Measurements from ENCODE around the gene SPATA3. TPM values are rescaled to one million over a fixed set of nuclear protein-coding genes. Genes with fewer than 3 reads are reported as not detected.
A peak's percentile ranks its signal among the peaks of the same experiment; 100 is the strongest.

SPATA3 gene
- total and polyA plus RNA-seq, 2 donors (not counting 1 experiment from before 2014, with no cell fraction given): not detected

DNA sequence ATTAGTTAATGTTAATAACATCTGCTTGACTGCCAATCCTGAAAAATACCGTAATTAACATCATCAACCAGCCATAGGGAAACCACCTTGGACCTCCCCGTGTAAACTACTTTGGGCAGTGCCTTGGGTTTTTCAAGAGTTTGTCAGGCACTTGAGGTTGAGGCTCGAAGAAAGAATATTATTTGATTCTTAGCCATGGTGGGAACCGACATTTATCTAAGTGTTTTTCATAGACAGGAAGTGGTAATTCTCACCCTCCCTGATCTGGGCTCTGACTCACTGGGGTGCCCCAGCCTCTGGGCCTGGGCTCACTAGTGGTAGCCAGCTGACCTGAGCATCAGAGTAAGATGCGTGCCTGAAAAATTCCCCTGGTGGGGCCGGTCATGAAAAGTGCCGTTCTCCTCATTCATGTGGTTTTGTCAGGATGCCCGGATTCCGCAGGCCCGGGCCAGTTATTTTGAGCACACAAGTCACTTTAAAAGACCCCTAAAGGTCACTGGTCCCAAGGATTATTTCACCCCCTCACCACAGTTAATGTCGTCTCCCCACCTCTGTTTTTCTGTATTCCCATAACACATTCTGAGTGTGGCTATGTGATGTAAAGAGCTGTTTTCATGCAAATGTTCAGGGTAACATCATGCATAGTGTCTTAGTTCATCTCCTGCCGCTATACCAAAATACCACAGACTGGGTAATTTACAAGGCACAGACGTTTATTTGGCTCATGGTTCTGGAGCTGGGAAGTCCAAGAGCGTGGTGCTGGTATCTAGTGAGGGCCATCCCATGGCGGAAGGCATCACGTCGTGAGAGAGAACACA, 21.6 kb upstream of the SPATA3 start:
- H3K4me1 ChIP-seq (ENCODE audit: control insufficient read depth, extremely low read depth, insufficient read depth, low read length): peaks cover 4% of the 10 kb centered on the region
- peak overlapping the region; percentile 15 for H3K4me2 ChIP-seq (ENCODE audit: extremely low read depth, insufficient read depth, low read length)
- peak overlapping the region; percentile 8 for H3K27ac ChIP-seq (ENCODE audit: insufficient read depth, low read length)
- H4K20me1 ChIP-seq (ENCODE audit: control insufficient read depth, extremely low read depth, insufficient read depth, low read length): no peaks in the 10 kb centered on the region
- H3K36me3 ChIP-seq (ENCODE audit: control insufficient read depth, insufficient read depth, low read length): no peaks in the 10 kb centered on the region
- H2AFZ ChIP-seq (ENCODE audit: low read length): no peak overlapping the region
- H3K79me2 ChIP-seq (ENCODE audit: control insufficient read depth, insufficient read depth, low read length): no peaks in the 10 kb centered on the region
- no peak for TF ChIP-seq EZH2 (IDR thresholded peaks at IDR 0.05; ENCODE audit: low read length, missing control alignments)
- TF ChIP-seq, protein P1, sequence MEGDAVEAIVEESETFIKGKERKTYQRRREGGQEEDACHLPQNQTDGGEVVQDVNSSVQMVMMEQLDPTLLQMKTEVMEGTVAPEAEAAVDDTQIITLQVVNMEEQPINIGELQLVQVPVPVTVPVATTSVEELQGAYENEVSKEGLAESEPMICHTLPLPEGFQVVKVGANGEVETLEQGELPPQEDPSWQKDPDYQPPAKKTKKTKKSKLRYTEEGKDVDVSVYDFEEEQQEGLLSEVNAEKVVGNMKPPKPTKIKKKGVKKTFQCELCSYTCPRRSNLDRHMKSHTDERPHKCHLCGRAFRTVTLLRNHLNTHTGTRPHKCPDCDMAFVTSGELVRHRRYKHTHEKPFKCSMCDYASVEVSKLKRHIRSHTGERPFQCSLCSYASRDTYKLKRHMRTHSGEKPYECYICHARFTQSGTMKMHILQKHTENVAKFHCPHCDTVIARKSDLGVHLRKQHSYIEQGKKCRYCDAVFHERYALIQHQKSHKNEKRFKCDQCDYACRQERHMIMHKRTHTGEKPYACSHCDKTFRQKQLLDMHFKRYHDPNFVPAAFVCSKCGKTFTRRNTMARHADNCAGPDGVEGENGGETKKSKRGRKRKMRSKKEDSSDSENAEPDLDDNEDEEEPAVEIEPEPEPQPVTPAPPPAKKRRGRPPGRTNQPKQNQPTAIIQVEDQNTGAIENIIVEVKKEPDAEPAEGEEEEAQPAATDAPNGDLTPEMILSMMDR (conservative IDR thresholded peaks at IDR 0.05 in 1 of 2, IDR thresholded peaks at IDR 0.05 in 1 of 2; ENCODE audit: low read depth in 1 of 2, low read length in 2 of 2): no peak
- DNase-seq (ENCODE audit: low read depth in 2 of 2): peak; percentile 52 to 93
- peaks cover 6% of the 10 kb centered on the region for H3K27me3 ChIP-seq (ENCODE audit: control insufficient read depth, insufficient read depth, low read length)
- H3K4me3 ChIP-seq (replicated peaks in 1 of 4; ENCODE audit: control extremely low read depth in 1 of 4, insufficient read depth in 1 of 4, low read depth in 3 of 4, low read length in 4 of 4): no peak overlapping the region
- no peak overlapping the region for H3K9ac ChIP-seq (ENCODE audit: insufficient read depth, low read length)
- H3K9me3 ChIP-seq (ENCODE audit: control insufficient read depth, insufficient read depth, low read depth, low read length): no peaks in the 10 kb centered on the region

DNA sequence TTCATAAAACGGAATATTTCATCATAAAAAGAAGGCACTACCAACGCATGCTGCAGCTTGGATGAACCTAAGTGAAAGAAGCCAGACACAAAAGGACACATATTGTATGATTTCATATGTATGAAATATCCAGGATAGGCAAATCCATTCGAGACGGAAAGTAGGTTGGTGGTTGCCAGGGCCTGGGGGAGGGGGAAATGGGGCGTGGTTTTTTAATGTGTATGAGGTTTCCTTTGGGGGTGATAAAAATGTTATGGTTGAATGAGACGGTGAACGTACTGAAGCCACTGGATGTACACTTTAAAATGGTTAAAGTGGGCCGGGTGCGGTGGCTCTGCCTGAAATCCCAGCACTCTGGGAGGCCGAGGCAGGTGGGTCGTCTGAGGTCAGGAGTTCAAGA, 20.0 kb upstream of the SPATA3 start:
- Histone ChIP-seq H3K79me2 (ENCODE audit: control insufficient read depth, insufficient read depth, low read length) (no peaks in the 10 kb centered on the region), H3K9me3 (ENCODE audit: control insufficient read depth, insufficient read depth, low read depth, low read length) (no peaks in the 10 kb centered on the region), H3K4me1 (ENCODE audit: control insufficient read depth, extremely low read depth, insufficient read depth, low read length) (peaks cover 4% of the 10 kb centered on the region), H3K4me2 (ENCODE audit: extremely low read depth, insufficient read depth, low read length) (no peak overlapping the region), H3K27ac (ENCODE audit: insufficient read depth, low read length) (no peak overlapping the region), H3K4me3 (replicated peaks in 1 of 4; ENCODE audit: control extremely low read depth in 1 of 4, insufficient read depth in 1 of 4, low read depth in 3 of 4, low read length in 4 of 4) (no peak overlapping the region), H3K9ac (ENCODE audit: insufficient read depth, low read length) (no peak overlapping the region), H3K27me3 (ENCODE audit: control insufficient read depth, insufficient read depth, low read length) (peaks cover 6% of the 10 kb centered on the region), H3K36me3 (ENCODE audit: control insufficient read depth, insufficient read depth, low read length) (no peaks in the 10 kb centered on the region), H4K20me1 (ENCODE audit: control insufficient read depth, extremely low read depth, insufficient read depth, low read length) (no peaks in the 10 kb centered on the region), H2AFZ (ENCODE audit: low read length) (no peak overlapping the region)
- DNase-seq (ENCODE audit: low read depth in 2 of 2): no peak
- no peak for TF ChIP-seq EZH2 (IDR thresholded peaks at IDR 0.05; ENCODE audit: low read length, missing control alignments)
- TF ChIP-seq, protein P1 (conservative IDR thresholded peaks at IDR 0.05 in 1 of 2, IDR thresholded peaks at IDR 0.05 in 1 of 2; ENCODE audit: low read depth in 1 of 2, low read length in 2 of 2): no peak

DNA sequence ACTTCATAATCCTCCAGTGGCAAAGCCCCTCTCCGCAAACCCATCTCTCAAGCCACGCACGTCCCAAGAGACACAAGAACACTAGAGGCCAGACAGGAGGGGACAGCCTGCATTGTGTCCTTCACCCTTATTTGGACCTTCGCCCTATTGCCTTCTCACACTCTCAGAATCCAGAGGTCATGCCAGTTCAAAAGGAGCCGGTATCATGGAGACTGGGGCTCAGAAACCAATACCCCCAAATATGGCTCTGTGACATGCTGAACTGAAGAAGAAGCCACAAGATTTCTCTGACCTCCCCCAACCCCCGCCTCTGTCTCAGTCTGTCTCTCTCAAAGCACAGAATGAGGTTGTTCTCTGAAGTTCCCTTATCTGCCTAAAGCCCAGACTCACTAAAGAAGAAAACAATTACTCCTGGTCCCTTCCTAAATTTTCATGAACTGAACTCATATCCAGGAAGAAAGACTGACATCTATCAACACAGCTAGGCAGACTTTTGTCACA, 19.2 kb upstream of the SPATA3 start:
- no peaks in the 10 kb centered on the region for H3K79me2 ChIP-seq (ENCODE audit: control insufficient read depth, insufficient read depth, low read length)
- H3K4me1 ChIP-seq (ENCODE audit: control insufficient read depth, extremely low read depth, insufficient read depth, low read length): peaks cover 4% of the 10 kb centered on the region
- H3K4me3 ChIP-seq (replicated peaks in 1 of 4; ENCODE audit: control extremely low read depth in 1 of 4, insufficient read depth in 1 of 4, low read depth in 3 of 4, low read length in 4 of 4): no peak overlapping the region
- H3K9ac ChIP-seq (ENCODE audit: insufficient read depth, low read length): no peak overlapping the region
- H3K27ac ChIP-seq (ENCODE audit: insufficient read depth, low read length): no peak overlapping the region
- peaks cover 6% of the 10 kb centered on the region for H3K27me3 ChIP-seq (ENCODE audit: control insufficient read depth, insufficient read depth, low read length)
- no peaks in the 10 kb centered on the region for H3K36me3 ChIP-seq (ENCODE audit: control insufficient read depth, insufficient read depth, low read length)
- no peak for TF ChIP-seq EZH2 (IDR thresholded peaks at IDR 0.05; ENCODE audit: low read length, missing control alignments)
- TF ChIP-seq, protein P1 (conservative IDR thresholded peaks at IDR 0.05 in 1 of 2, IDR thresholded peaks at IDR 0.05 in 1 of 2; ENCODE audit: low read depth in 1 of 2, low read length in 2 of 2): no peak
- no peak for DNase-seq (ENCODE audit: low read depth in 2 of 2)
- no peaks in the 10 kb centered on the region for H3K9me3 ChIP-seq (ENCODE audit: control insufficient read depth, insufficient read depth, low read depth, low read length)
- no peak overlapping the region for H2AFZ ChIP-seq (ENCODE audit: low read length)
- H3K4me2 ChIP-seq (ENCODE audit: extremely low read depth, insufficient read depth, low read length): no peak overlapping the region
- H4K20me1 ChIP-seq (ENCODE audit: control insufficient read depth, extremely low read depth, insufficient read depth, low read length): no peaks in the 10 kb centered on the region
